ENCODE results near the gene DDB1.

GRCh38 chr11:61273178-61274078, 59.5 kb downstream of the DDB1 start:
- TF ChIP-seq CTCF (IDR thresholded peaks at IDR 0.05) (no peak), POLR2A (IDR thresholded peaks at IDR 0.05) (no peak)
